Mucosa of gallbladder (tissue), 1 donor: ENCODE measurements around the gene EXTL1. TPM values are rescaled to one million over a fixed set of nuclear protein-coding genes. Genes with fewer than 3 reads are reported as not detected.
"Not testable (repeated sequence)": the region's sequence is repeated elsewhere in the genome, so short reads cannot be mapped to it uniquely, and the experiment has no call there.

Source experiments
- DNase-seq: peaks from one replicate; pipeline ENCODE4 v3.0.0-alpha.2; 2020; ENCODE audit warnings: low spot score
- total RNA-seq: library from RNA; stranded (reverse); gene quantifications from one replicate; pipeline ENCODE4 v1.2.1, GENCODE V29; 2021
- donor health status: DM: no; HTN: no; CAD: no.

Gene EXTL1
- 1.6 TPM for total RNA-seq

GRCh38 chr1:26021647-26022403 is at the start of gene EXTL1:
EXTL1 (plus strand) TSS chr1:26021775; CDS start chr1:26022647, 872 bp downstream.
- no peak for DNase-seq

GRCh38 chr1:25971811-25972180 is 49.8 kb upstream of the EXTL1 start:
- DNase-seq = no peak

- DNase-seq = no peak
Measured at GRCh38 chr1:25973610-25974321, 47.8 kb upstream of the EXTL1 start.

GRCh38 chr1:25977801-25978200 is 43.8 kb upstream of the EXTL1 start:
- no peak for DNase-seq

- no peak for DNase-seq
Measured at GRCh38 chr1:25978403-25978802, 43.2 kb upstream of the EXTL1 start.

- DNase-seq = no peak
Measured at GRCh38 chr1:25979210-25979609, 42.4 kb upstream of the EXTL1 start.

- no peak for DNase-seq
Measured at GRCh38 chr1:25985171-25985570, 36.4 kb upstream of the EXTL1 start.

DNA sequence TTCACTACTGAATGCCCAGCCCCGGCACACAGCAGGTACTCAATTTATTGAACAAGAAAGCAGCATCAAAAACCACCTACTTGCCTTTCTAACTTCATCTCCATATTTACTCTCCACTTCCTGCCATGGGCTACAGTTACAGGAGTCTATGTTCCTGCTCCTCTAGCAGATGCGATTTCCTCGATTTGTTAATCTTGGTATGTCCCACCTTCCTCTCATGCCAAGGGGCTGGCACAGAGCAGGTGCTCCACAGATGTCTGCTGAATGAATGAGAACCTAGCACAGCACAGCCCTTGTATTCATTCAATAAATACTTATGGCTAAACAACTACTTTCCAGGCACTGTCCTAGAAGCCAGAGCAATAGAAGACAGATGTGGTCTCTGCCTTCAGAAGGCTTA is 35.9 kb upstream of the EXTL1 start:
- DNase-seq = no peak

- not testable (repeated sequence) for DNase-seq
Measured at GRCh38 chr1:25986773-25987172, 34.8 kb upstream of the EXTL1 start.

- no peak for DNase-seq
Measured at GRCh38 chr1:25987951-25988350, 33.6 kb upstream of the EXTL1 start.

DNA sequence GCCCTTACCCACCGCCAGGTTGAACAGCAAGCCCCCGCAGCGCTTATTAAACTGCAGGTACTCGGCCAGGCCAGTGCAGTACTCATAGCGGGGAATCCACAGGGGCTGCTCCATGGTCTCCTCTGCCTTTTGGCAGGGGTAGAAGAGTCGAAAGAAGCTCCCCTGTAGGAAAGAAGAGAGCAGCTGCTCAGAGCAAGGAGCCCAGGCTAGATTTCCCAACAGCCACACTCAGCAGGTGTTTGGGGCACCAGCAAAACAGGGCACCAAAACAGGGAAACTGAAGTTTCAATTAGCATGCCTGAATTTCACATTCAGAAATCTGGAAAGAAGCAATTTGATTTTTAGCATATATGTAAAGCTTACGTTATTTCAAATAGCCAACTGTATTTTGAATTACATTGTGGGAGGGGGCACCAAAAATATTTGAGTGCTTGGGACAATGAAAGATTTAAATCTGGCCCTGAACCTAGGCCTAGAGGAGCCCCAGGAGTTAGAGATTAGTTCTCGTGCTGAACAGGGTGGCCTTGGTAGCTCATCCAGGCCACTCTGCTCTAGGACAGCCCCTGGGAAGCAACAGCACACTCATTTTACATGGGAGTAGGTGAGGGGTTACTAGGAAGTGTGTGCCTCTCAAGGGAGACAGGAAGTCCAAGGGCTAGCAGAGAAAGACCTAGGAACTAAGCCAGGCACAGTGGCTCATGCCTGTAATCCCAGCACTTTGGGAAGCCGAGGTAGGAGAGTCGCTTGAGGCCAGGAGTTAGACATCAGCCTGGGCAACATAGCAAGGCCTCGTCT is 31.9 kb upstream of the EXTL1 start:
- no peak for DNase-seq

- no peak for DNase-seq
Measured at GRCh38 chr1:25990251-25990650, 31.3 kb upstream of the EXTL1 start.

DNA sequence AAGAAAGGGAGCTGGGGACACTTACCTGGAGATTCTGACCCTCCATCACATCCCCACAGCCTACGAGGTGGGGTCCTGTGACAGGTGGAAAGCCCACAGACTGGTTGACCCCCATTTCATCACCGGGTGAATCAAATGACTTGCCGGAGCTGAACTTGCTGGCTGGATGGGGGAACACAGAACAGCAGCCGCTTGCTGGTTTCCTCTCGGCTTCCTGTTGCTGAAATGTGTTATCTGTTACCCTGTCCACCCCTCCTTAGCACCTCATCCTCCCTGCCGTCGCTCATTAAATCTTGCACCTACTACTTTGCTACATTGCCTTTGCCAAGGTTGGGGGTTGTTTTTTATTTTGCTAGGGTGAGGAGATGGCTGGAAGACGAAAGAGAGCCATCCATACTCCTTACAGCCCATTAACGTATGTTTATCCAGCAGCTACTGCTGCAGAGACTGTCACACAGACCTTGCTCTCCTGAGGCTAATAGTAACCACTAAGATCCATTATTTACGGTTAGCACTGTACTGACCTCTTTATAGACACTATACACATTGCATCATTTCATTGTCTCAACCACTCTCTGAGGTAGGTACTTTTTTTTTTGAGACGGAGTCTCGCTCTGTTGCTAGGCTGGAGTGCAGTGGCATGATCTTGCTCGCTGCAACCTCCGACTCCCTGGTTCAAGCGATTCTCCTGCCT is 30.7 kb upstream of the EXTL1 start:
- no peak for DNase-seq

- no peak for DNase-seq
Measured at GRCh38 chr1:25991937-25992688, 29.5 kb upstream of the EXTL1 start.

GRCh38 chr1:25992689-25993171 is 28.8 kb upstream of the EXTL1 start:
- no peak for DNase-seq

- no peak for DNase-seq
Measured at GRCh38 chr1:25993197-25993951, 28.2 kb upstream of the EXTL1 start.

GRCh38 chr1:25994402-25995150 is 27.0 kb upstream of the EXTL1 start:
- no peak for DNase-seq

- peak; percentile 43 for DNase-seq
Measured at GRCh38 chr1:25996966-25997827, 24.4 kb upstream of the EXTL1 start.
